Measurements from ENCODE around the gene LYPD3.

Gene LYPD3

DNA sequence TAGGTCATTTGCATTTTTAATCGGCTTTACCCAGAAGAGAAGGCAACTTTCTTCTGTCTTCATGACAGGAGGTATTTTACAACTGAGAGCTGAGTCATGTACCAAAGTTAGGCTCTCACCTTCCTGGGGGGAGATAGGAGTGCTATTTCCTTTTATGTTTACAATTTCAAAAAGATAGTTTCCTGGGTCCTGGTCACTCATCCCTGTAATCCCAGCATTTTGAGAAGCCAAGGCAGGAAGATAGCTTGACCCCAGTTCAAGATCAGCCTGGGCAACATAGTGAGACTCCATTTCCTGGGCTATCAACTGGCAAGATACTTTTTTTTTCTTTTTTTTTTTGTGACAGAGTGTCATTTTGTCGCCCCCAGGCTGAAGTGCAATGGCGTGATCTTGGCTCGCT is 7.6 kb downstream of the LYPD3 start:
- ChIA-PET POLR2A (interaction anchor here (0.7 kb wide), 1 partner anchor 549 kb away, joined by 3 read pairs; no protein-coding TSS in a partner anchor), CTCF (interaction anchor here (1.8 to 7.0 kb wide), 3 partner anchors 10 to 62 kb away, joined by 5 to 69 read pairs (median 27); partner anchors contain the start of gene PHLDB3)
- TF ChIP-seq, protein P1, sequence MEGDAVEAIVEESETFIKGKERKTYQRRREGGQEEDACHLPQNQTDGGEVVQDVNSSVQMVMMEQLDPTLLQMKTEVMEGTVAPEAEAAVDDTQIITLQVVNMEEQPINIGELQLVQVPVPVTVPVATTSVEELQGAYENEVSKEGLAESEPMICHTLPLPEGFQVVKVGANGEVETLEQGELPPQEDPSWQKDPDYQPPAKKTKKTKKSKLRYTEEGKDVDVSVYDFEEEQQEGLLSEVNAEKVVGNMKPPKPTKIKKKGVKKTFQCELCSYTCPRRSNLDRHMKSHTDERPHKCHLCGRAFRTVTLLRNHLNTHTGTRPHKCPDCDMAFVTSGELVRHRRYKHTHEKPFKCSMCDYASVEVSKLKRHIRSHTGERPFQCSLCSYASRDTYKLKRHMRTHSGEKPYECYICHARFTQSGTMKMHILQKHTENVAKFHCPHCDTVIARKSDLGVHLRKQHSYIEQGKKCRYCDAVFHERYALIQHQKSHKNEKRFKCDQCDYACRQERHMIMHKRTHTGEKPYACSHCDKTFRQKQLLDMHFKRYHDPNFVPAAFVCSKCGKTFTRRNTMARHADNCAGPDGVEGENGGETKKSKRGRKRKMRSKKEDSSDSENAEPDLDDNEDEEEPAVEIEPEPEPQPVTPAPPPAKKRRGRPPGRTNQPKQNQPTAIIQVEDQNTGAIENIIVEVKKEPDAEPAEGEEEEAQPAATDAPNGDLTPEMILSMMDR (IDR thresholded peaks at IDR 0.05; ENCODE audit: insufficient read depth, low read length, missing control alignments) = no peak
- H3K4me3 ChIP-seq (ENCODE audit: low read depth, low read length) = no peak overlapping the region
- no peak for DNase-seq (ENCODE audit: low read depth, low spot score)

DNA sequence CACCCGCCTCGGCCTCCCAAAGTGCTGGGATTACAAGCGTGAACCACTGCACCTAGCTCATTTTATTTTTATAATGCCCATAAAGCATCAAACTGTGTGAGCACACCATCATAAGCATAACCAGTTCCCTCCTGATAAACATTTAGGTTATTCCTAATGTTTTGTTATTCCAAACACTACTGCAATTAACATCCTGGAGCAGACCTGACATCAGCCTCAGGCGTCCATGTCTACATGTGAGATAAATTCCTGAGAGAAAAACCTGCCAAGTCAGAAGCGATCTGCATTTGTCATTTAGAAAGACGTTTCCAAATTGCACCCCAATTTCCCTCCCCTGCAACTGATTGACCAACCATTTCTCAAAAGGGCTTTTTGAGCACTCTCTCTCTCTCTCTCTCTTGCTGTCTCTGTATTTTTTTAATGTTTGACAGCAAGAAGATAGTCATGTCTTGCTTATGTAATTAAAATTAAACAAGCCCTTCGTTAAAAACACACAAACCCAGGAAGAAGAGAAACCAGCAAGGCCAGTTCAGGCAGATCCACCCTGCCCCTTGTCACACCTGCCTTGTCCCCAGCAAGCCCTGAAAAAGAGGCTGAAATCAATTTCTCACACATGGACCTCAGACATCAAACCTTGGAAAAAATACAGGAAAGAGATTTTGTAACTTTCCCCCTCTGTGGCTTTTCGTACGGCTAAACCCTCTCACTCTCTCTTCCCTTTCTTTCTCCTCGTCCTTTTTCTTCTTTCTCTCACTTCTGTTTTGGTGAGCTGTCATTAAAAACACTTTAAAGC is 9.9 kb downstream of the LYPD3 start:
- ChIA-PET POLR2A (no interaction called here), CTCF (interaction anchor here (0.8 to 7.0 kb wide), 3 partner anchors 8 to 64 kb away, joined by 3 to 69 read pairs (median 12); no protein-coding TSS in a partner anchor)
- no peak for DNase-seq (ENCODE audit: low read depth, low spot score)
- no peak overlapping the region for H3K4me3 ChIP-seq (ENCODE audit: low read depth, low read length)
- TF ChIP-seq, protein P1 (IDR thresholded peaks at IDR 0.05; ENCODE audit: insufficient read depth, low read length, missing control alignments) = no peak

DNA sequence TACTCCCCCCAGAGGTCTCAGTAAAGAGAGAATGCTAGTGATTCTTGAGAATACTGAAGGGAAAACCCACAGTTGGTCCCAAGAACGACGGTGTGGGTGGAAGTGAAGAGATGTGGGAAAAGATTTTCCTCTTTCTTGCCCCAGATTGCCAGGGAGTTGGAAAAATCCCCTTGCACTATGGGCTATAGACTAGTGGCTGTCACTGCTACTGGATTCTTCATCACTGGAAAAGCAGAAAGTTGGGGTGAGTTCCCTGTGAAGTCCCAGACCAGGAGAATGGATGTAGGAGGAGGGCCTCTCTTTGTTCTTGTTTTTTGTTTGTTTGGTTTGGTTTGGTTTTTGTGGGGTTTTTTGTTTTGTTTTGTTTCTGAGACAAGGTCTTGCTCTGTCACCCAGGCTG is 11.4 kb downstream of the LYPD3 start:
- TF ChIP-seq, protein P1 (IDR thresholded peaks at IDR 0.05; ENCODE audit: insufficient read depth, low read length, missing control alignments) = no peak
- H3K4me3 ChIP-seq (ENCODE audit: low read depth, low read length) = no peak overlapping the region
- ChIA-PET CTCF (interaction anchor here (1.2 to 2.5 kb wide), 3 partner anchors 10 to 70 kb away, joined by 3 to 12 read pairs (median 4); no protein-coding TSS in a partner anchor), POLR2A (no interaction called here)
- no peak for DNase-seq (ENCODE audit: low read depth, low spot score)

DNA sequence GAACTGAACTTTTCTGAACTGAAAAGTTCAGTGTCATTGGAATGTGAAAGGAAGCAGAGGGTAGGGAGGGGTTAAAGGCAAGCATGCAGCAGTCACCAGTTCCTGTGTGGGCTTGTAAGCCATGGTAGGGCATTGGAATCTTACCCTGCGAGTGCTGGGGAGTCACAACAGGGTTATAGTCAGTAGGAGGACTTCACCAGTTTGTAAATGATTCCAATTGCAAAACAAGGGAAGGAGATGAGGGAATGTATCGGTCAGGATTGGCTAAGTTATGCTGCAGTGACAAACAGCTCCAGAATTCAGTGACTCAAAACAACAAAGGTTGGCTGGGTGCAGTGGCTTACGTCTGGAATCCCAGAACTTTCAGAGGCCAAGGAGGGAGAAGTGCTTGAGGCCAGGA is 12.8 kb downstream of the LYPD3 start:
- no peak for DNase-seq (ENCODE audit: low read depth, low spot score)
- ChIA-PET POLR2A (no interaction called here), CTCF (interaction anchor here (0.6 to 1.7 kb wide), 3 partner anchors 8 to 67 kb away, joined by 3 to 6 read pairs (median 4); no protein-coding TSS in a partner anchor)
- TF ChIP-seq, protein P1 (IDR thresholded peaks at IDR 0.05; ENCODE audit: insufficient read depth, low read length, missing control alignments) = no peak
- H3K4me3 ChIP-seq (ENCODE audit: low read depth, low read length) = no peak overlapping the region

DNA sequence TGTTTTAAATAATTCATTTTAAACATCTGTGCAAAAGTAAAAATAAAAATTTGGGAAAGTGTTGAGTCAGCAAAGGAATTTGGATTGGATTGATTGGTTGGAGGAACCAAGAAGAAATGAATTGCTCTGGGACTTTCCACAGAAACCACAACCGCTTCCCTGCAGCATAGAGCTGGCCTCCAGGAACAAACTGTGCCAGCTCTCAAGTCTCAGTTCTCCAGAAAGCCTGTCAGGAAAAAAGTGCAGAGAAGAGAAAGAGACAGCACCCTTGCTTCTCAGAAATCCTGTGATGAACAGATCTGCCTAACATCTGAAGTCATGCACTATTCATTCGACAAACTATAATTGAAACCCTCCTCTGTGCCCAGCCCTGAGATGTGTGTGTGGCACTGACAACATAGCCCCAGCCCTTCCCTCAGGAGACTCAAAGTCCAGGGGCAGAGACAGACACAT is 14.8 kb downstream of the LYPD3 start:
- no peak for DNase-seq (ENCODE audit: low read depth, low spot score)
- TF ChIP-seq, protein P1 (IDR thresholded peaks at IDR 0.05; ENCODE audit: insufficient read depth, low read length, missing control alignments) = no peak
- ChIA-PET CTCF (interaction anchor here (1.1 to 5.6 kb wide), 5 partner anchors 10 to 104 kb away, joined by 3 to 95 read pairs (median 8); partner anchors contain the start of gene PHLDB3), POLR2A (no interaction called here)
- H3K4me3 ChIP-seq (ENCODE audit: low read depth, low read length) = no peak overlapping the region

DNA sequence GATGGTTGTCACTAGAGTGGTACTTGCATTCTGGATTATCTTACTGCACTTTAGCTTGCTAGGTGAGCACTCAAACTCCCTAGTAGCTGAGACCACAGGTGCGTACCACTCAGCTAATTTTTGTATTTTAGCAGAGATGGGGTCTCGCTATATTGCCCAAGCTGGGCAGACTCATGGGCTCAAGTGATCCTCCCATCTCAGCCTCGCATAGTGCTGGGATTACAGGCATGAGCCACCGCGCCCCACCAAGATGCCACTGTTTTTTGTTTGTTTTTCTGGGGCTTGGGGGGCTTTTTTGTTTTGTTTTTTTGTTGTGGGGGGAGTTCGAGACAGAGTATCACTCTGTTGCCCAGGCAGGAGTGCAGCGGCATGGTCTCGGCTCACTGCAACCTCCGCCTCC is 17.8 kb downstream of the LYPD3 start:
- TF ChIP-seq, protein P1 (IDR thresholded peaks at IDR 0.05; ENCODE audit: insufficient read depth, low read length, missing control alignments) = no peak
- POLR2A ChIA-PET = no interaction called here
- CTCF ChIA-PET = interaction anchor here (0.6 to 8.2 kb wide), 35 partner anchors 10 to 362 kb away, joined by 3 to 609 read pairs (median 6); partner anchors contain the start of genes ETHE1, IRGQ, LYPD3 and PHLDB3
- no peak overlapping the region for H3K4me3 ChIP-seq (ENCODE audit: low read depth, low read length)
- DNase-seq (ENCODE audit: low read depth, low spot score) = no peak

All from AG04449 (cell line).